GM19397 (cell line): Measurements from ENCODE around the gene METTL27.
"Not testable (repeated sequence)": the region's sequence is repeated elsewhere in the genome, so short reads cannot be mapped to it uniquely, and the experiment has no call there.

Experiments used
- ATAC-seq: cut with Tn5 transposase; IDR thresholded peaks from one replicate; pipeline ENCODE4 v1.9.1; 2021; ENCODE audit warnings: mild to moderate bottlenecking, moderate library complexity; ENCODE audit not compliant: unreplicated experiment

METTL27 gene

DNA sequence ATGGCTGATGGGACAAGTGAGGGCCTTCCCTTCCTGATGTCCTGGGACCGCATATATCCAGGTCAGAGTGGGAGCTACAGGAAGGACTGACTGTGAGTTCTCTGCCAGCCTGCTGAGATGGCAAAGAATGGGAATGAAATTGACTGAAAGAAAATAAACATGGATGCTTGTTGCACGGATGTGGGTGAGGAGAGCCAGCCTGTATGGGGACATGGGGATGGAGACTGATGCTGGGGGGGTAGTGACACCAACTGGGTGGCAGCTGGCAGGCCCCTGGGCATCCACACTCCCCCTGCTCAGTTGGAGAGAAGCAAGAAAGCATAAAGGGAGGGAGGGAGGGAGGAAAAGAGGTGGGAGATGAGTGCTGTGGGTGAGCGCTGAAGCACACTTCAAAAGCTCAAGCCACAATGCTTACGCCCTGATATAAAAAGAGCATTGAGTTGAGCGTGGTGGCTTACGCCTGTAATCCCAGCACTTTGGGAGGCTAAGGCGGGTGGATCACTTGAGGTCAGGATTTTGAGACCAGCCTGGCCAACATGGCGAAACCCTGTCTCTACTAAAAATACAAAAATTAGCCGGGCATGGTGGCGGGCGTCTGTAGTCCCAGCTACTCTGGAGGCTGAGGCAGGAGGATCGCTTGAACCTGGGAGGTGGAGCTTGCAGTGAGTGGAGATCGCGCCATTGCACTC, 20.6 kb downstream of the METTL27 start:
- ATAC-seq = not testable (repeated sequence)

DNA sequence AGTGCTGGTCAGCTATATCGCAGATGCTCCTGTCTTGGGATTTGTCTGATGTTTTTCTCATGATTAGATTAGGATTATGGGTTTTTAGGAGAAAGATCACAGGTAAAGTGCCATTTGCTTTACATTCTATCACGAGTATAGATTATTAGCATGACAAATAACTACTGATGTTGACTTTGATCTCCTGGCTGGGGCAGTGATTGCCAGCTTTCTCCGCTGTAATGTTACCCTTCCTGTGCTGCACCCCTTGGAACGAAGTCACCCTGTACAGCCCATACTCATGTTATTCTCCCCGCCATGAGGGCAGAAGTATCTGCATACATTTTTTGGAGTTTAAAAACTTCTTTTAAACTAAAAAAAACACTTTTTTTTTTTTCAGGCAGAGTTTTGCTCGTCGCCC, 22.3 kb downstream of the METTL27 start:
- ATAC-seq = no peak

- no peak for ATAC-seq
Measured at GRCh38 chr7:73817121-73817520, 25.2 kb downstream of the METTL27 start.

DNA sequence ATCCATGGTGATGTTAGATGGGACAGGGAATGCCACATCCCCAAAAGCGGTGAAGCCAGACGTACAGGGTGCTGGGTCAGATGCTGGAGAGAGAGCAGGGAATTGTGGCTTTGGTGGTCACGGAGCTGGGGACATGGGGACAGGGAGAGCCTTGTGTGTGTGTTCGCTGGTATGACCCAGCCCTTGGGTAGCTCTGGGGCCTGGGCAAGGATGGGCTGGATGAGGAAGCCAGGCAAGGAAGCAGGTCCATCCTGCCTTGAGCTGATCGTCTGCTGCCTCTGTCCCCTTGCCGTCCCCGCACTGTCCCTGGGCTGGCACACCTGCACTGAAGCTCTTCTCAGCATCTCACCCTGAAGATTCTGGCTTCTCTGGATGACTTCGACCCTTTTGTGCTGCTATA, 26.9 kb downstream of the METTL27 start:
- no peak for ATAC-seq

- no peak for ATAC-seq
Measured at GRCh38 chr7:73812996-73813395, 29.3 kb downstream of the METTL27 start.

DNA sequence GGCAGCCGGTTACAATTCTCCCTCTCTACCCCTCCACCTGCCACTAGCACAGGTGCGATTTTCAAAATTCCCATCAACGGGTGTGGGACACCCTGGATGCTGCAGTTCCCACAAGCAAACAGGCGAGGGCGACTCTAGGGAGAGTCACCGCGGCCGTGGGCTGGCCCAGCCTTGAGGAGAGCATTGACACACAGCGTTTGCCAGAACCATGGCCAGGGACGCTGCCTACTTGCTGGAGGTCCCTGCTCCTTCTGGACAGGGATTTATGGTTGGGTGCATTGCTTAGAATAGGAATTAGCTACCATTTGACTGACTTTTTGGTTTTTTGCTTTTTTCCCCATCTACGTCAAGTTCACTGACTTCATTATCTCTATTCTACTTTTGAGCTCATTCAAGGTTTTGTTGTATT, 30.6 kb downstream of the METTL27 start:
- ATAC-seq = no peak

DNA sequence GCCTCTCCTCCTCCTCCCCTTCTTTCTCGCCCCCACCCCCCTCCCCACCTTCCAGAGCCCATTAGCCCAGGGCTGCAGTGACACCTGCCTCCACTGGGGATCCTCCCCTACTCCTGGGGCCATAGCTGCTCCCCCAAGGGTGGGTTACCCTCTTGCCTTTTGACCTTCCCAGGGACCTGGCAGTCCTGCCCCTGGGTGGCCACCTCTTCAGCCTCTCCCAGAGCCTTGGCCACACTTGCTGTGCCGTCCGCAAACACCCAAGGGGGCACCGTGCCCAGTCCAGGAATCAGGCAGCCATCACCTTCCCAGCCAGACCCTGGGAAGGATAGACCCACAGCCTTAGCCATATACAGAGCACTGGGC, 31.3 kb downstream of the METTL27 start:
- ATAC-seq = no peak

- ATAC-seq = no peak
Measured at GRCh38 chr7:73809467-73809951, 32.8 kb downstream of the METTL27 start.

DNA sequence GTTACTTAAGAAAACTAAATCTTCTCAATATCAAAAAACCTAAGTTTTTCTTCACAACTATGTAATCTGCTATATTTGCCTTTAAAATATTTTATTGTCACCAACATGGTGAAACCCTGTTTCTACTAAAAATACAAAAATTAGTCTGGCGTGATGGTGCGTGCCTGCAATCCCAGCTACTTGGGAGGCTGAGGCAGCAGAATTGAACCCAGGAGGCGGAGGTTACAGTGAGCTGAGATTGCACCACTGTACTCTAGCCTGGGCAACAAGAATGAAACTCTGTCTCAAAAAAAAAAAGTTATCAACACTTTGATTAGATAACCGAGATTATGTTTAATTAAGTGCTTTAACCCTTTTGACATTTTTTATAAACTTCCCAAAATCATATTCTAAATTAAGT, 39.9 kb downstream of the METTL27 start:
- ATAC-seq = no peak

GRCh38 chr7:73801577-73801976, 40.7 kb downstream of the METTL27 start:
- ATAC-seq = no peak

DNA sequence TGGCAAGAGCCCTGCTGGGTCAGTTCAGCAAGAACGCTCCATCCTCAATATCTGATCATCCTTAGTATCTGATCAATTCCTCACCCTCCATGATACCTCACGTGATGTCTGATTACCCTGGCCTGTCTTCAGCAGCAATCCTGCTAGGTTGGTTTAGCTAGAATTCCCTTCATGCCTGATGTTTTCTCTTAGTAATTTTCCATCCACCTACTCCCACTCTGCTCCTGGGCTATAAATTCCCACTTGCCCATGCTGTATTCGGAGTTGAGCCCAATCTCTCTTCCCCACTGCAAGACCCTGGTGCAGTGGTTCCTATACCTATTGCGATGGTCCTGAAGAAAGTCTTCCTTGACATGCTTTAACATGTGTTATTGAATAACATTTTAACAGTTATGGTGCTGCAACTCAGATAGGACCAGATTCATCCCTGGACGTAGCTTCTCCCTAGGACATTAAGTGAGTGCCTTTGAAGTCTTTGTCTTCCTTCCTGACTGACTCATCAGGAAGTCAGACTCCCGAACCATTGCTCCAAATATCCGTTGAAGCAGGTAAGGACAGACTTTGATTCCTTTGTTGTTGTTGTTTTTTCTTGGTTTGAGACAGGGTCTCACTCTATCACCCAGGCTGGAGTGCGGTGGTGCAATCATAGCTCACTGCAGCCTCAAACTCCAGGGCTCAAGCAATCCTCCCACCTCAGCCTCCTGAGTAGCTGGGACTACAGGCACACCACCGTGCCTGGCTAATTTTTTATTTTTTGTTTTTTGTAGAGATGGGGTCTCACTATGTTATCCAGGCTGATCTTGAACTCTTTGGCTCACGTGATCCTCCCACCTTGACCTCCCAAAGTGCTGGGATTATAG, 42.8 kb downstream of the METTL27 start:
- ATAC-seq = no peak

DNA sequence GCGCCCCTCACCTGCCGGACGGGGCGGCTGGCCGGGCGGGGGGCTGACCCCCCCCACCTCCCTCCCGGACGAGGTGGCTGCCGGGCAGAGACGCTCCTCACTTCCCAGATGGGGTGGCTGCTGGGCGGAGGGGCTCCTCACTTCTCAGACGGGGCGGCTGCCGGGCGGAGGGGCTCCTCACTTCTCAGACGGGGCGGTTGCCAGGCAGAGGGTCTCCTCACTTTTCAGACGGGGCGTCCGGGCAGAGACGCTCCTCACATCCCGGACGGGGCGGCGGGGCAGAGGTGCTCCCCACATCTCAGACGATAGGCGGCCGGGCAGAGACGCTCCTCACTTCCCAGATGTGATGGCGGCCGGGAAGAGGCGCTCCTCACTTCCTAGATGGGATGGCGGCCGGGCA, 45.1 kb downstream of the METTL27 start:
- ATAC-seq = not testable (repeated sequence)

DNA sequence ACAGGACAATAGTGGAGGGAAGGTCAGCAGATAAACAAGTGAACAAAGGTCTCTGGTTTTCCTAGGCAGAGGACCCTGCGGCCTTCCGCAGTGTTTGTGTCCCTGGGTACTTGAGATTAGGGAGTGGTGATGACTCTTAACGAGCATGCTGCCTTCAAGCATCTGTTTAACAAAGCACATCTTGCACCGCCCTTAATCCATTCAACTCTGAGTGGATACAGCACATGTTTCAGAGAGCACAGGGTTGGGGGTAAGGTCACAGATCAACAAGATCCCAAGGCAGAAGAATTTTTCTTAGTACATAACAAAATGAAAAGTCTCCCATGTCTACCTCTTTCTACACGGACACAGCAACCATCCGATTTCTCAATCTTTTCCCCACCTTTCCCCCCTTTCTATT, 45.7 kb downstream of the METTL27 start:
- ATAC-seq = not testable (repeated sequence)

- not testable (repeated sequence) for ATAC-seq
Measured at GRCh38 chr7:73795188-73795587, 47.1 kb downstream of the METTL27 start.

GRCh38 chr7:73791170-73791690, 51.1 kb downstream of the METTL27 start:
- ATAC-seq = not testable (repeated sequence)

- no peak for ATAC-seq
Measured at GRCh38 chr7:73789051-73789450, 53.3 kb downstream of the METTL27 start.

DNA sequence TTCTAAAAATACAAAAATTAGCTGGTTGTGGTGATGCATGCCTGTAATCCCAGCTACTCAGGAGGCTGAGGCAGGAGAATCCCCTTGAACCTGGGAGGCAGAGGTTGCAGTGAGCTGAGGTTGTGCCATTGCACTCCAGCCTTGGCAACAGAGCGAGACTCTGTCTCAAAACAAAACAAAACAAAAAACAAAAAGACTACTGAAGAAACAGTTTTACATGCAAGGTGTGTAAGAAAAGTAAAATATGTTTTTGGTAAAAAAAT, 54.6 kb downstream of the METTL27 start:
- not testable (repeated sequence) for ATAC-seq

DNA sequence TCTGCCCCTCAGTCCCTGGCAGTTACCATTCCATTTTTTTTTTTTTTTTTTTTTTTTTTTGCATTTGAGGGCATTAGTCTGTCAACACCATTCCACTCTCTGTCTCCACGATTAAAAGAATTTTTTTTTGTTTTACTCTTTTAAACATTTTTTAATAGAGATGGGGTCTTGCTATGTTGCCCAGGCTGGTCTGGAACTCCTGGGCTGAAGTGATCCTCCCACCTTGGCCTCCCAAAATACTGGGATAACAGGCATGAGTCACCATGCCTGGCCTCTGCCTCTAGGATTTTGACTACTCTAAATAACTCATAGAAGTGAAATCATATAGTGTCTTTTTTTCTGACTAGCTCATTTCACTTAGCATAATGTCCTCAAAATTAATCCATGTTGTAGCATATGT, 55.7 kb downstream of the METTL27 start:
- ATAC-seq = no peak
